Karpas-422 (cell line): ENCODE measurements around the gene PCNX4. TPM values are rescaled to one million over a fixed set of nuclear protein-coding genes. Genes with fewer than 3 reads are reported as not detected.

ENCODE experiments used
- DNase-seq: peaks from one replicate; pipeline ENCODE4 v3.0.0-alpha.2; 2015
- H2AFZ ChIP-seq: fragments of 200-600 bp; sonication (generic); 2 replicates; pipeline ENCODE4 v1.6.1; 2014; ENCODE audit warnings: antibody characterized with exemption, low read length, mixed read lengths
- H3K27ac ChIP-seq: fragments of 200-600 bp; sonication (generic); 2 replicates; pipeline ENCODE4 v1.5.1; 2014; ENCODE audit warnings: mild to moderate bottlenecking, low read length, moderate library complexity
- H3K27me3 ChIP-seq: fragments of 200-600 bp; sonication (generic); 2 replicates; pipeline ENCODE4 v1.6.1; 2014; ENCODE audit warnings: low read length, mixed read lengths
- H3K36me3 ChIP-seq: fragments of 200-600 bp; sonication (generic); 2 replicates; pipeline ENCODE4 v1.6.1; 2014; ENCODE audit warnings: low read length, mixed read lengths; ENCODE audit not compliant: insufficient read depth
- H3K4me1 ChIP-seq: fragments of 200-600 bp; sonication (generic); 2 replicates; pipeline ENCODE4 v1.6.1; 2014; ENCODE audit warnings: mild to moderate bottlenecking, low read length, mixed read lengths
- H3K4me2 ChIP-seq: fragments of 200-600 bp; sonication (generic); 2 replicates; pipeline ENCODE4 v1.6.1; 2014; ENCODE audit warnings: low read length, low read depth, mild to moderate bottlenecking; ENCODE audit not compliant: poor library complexity, severe bottlenecking
- H3K4me3 ChIP-seq: fragments of 200-600 bp; sonication (generic); 2 replicates; pipeline ENCODE4 v1.5.1; 2014; ENCODE audit warnings: mild to moderate bottlenecking, antibody characterized with exemption, low read length, mixed read lengths
- H3K79me2 ChIP-seq: fragments of 200-600 bp; sonication (generic); 2 replicates; pipeline ENCODE4 v1.6.1; 2014; ENCODE audit warnings: mild to moderate bottlenecking, low read length, mixed read lengths
- H3K9ac ChIP-seq: fragments of 200-600 bp; sonication (generic); 2 replicates; pipeline ENCODE4 v1.6.0; 2014; ENCODE audit warnings: low read length
- H3K9me2 ChIP-seq: fragments of 200-600 bp; sonication (generic), shearing (Covaris generic); replicated peaks from 2 replicates; pipeline ENCODE4 v1.6.0; 2014; ENCODE audit warnings: mild to moderate bottlenecking, low read length, moderate library complexity; ENCODE audit not compliant: insufficient read depth
- H3K9me3 ChIP-seq: fragments of 300-700, 200-600 bp; sonication (generic); 2 replicates; pipeline ENCODE4 v1.6.1; 2014; ENCODE audit warnings: low read length, mixed read lengths
- H4K20me1 ChIP-seq: fragments of 200-600 bp; sonication (generic); 2 replicates; pipeline ENCODE4 v1.6.1; 2014; ENCODE audit warnings: mild to moderate bottlenecking, antibody characterized with exemption, low read length, low read depth; ENCODE audit not compliant: insufficient read depth
- total RNA-seq: library from RNA; depleted of rRNA; stranded (reverse); fragments of >200 nt; shearing (Covaris generic); gene quantifications from 2 replicates; pipeline ENCODE4 v1.2.3, GENCODE V29; 2014; ENCODE audit warnings: low replicate concordance

The PCNX4 gene
- total RNA-seq, 1 experiment from 2014 or later = 98.8 TPM

- Histone ChIP-seq H3K9me2 (no peaks in the 10 kb centered on the region), H3K4me2 (no peak overlapping the region), H3K27me3 (no peaks in the 10 kb centered on the region), H3K9ac (no peak overlapping the region), H3K27ac (no peak overlapping the region), H2AFZ (no peak overlapping the region), H4K20me1 (no peaks in the 10 kb centered on the region), H3K79me2 (peaks cover 3% of the 10 kb centered on the region), H3K36me3 (no peaks in the 10 kb centered on the region), H3K4me1 (peaks cover 12% of the 10 kb centered on the region), H3K9me3 (no peaks in the 10 kb centered on the region), H3K4me3 (no peak overlapping the region)
- no peak for DNase-seq
These were observed 78.0 kb downstream of the PCNX4 start for GRCh38 chr14:60169722-60170121.

- H3K27ac ChIP-seq = no peak overlapping the region
- no peak overlapping the region for H3K4me2 ChIP-seq
- no peaks in the 10 kb centered on the region for H4K20me1 ChIP-seq
- no peaks in the 10 kb centered on the region for H3K79me2 ChIP-seq
- peaks cover 6% of the 10 kb centered on the region for H3K4me1 ChIP-seq
- H3K27me3 ChIP-seq = no peaks in the 10 kb centered on the region
- no peaks in the 10 kb centered on the region for H3K36me3 ChIP-seq
- no peak overlapping the region for H2AFZ ChIP-seq
- no peak overlapping the region for H3K9ac ChIP-seq
- no peak for DNase-seq
- no peaks in the 10 kb centered on the region for H3K9me3 ChIP-seq
- H3K9me2 ChIP-seq = no peaks in the 10 kb centered on the region
- H3K4me3 ChIP-seq = no peak overlapping the region
These were observed 79.2 kb downstream of the PCNX4 start for GRCh38 chr14:60170948-60171347.

GRCh38 chr14:60171690-60172089 is 80.0 kb downstream of the PCNX4 start:
- Histone ChIP-seq H3K9me3 (no peaks in the 10 kb centered on the region), H3K79me2 (no peaks in the 10 kb centered on the region), H3K9ac (no peak overlapping the region), H3K27me3 (no peaks in the 10 kb centered on the region), H3K4me2 (no peak overlapping the region), H3K9me2 (no peaks in the 10 kb centered on the region), H4K20me1 (no peaks in the 10 kb centered on the region), H3K4me1 (no peaks in the 10 kb centered on the region), H3K36me3 (no peaks in the 10 kb centered on the region), H3K4me3 (no peak overlapping the region), H2AFZ (no peak overlapping the region), H3K27ac (no peak overlapping the region)
- no peak for DNase-seq

GRCh38 chr14:60174352-60175254 is 82.9 kb downstream of the PCNX4 start:
- no peak for DNase-seq
- H2AFZ ChIP-seq = no peak overlapping the region
- no peaks in the 10 kb centered on the region for H3K4me1 ChIP-seq
- H3K9ac ChIP-seq = no peak overlapping the region
- H3K4me3 ChIP-seq = no peak overlapping the region
- no peaks in the 10 kb centered on the region for H3K27me3 ChIP-seq
- H3K36me3 ChIP-seq = no peaks in the 10 kb centered on the region
- no peaks in the 10 kb centered on the region for H4K20me1 ChIP-seq
- H3K4me2 ChIP-seq = no peak overlapping the region
- no peak overlapping the region for H3K27ac ChIP-seq
- no peaks in the 10 kb centered on the region for H3K9me2 ChIP-seq
- no peaks in the 10 kb centered on the region for H3K79me2 ChIP-seq
- peaks cover 12% of the 10 kb centered on the region for H3K9me3 ChIP-seq

- H3K27ac ChIP-seq = no peak overlapping the region
- H2AFZ ChIP-seq = no peak overlapping the region
- peaks cover 20% of the 10 kb centered on the region for H3K9me3 ChIP-seq
- no peaks in the 10 kb centered on the region for H3K9me2 ChIP-seq
- no peaks in the 10 kb centered on the region for H3K79me2 ChIP-seq
- no peak for DNase-seq
- H3K27me3 ChIP-seq = no peaks in the 10 kb centered on the region
- H3K4me3 ChIP-seq = no peak overlapping the region
- H3K36me3 ChIP-seq = no peaks in the 10 kb centered on the region
- H3K4me2 ChIP-seq = no peak overlapping the region
- no peak overlapping the region for H3K9ac ChIP-seq
- H3K4me1 ChIP-seq = no peaks in the 10 kb centered on the region
- no peaks in the 10 kb centered on the region for H4K20me1 ChIP-seq
These were observed 83.7 kb downstream of the PCNX4 start for GRCh38 chr14:60175255-60175902.

- Histone ChIP-seq H3K27me3 (no peaks in the 10 kb centered on the region), H3K79me2 (no peaks in the 10 kb centered on the region), H3K4me2 (no peak overlapping the region), H3K9ac (no peak overlapping the region), H3K4me1 (peaks cover 7% of the 10 kb centered on the region), H3K4me3 (no peak overlapping the region), H4K20me1 (no peaks in the 10 kb centered on the region), H3K9me2 (no peaks in the 10 kb centered on the region), H3K27ac (no peak overlapping the region), H3K36me3 (no peaks in the 10 kb centered on the region), H2AFZ (no peak overlapping the region), H3K9me3 (peaks cover 24% of the 10 kb centered on the region)
- no peak for DNase-seq
These were observed 86.4 kb downstream of the PCNX4 start for GRCh38 chr14:60178164-60178563.

GRCh38 chr14:60178820-60179219 is 87.1 kb downstream of the PCNX4 start:
- Histone ChIP-seq H3K4me2 (no peak overlapping the region), H3K9me2 (no peaks in the 10 kb centered on the region), H3K9me3 (peaks cover 24% of the 10 kb centered on the region), H4K20me1 (no peaks in the 10 kb centered on the region), H3K79me2 (no peaks in the 10 kb centered on the region), H3K27me3 (no peaks in the 10 kb centered on the region), H3K9ac (no peak overlapping the region), H3K4me1 (peaks cover 14% of the 10 kb centered on the region), H3K27ac (no peak overlapping the region), H3K36me3 (no peaks in the 10 kb centered on the region), H2AFZ (no peak overlapping the region), H3K4me3 (no peak overlapping the region)
- no peak for DNase-seq

- Histone ChIP-seq H3K36me3 (no peaks in the 10 kb centered on the region), H3K9me2 (no peaks in the 10 kb centered on the region), H3K27me3 (no peaks in the 10 kb centered on the region), H3K79me2 (no peaks in the 10 kb centered on the region), H3K9ac (no peak overlapping the region), H2AFZ (no peak overlapping the region), H3K27ac (no peak overlapping the region), H3K4me2 (no peak overlapping the region), H3K9me3 (peaks cover 24% of the 10 kb centered on the region), H4K20me1 (no peaks in the 10 kb centered on the region), H3K4me3 (no peak overlapping the region), H3K4me1 (peaks cover 20% of the 10 kb centered on the region)
- no peak for DNase-seq
These were observed 87.7 kb downstream of the PCNX4 start for GRCh38 chr14:60179431-60179869.
